Pancreas (tissue), 10 donors: ENCODE measurements around the gene GJD3. TPM values are rescaled to one million over a fixed set of nuclear protein-coding genes. Genes with fewer than 3 reads are reported as not detected.
A peak's percentile ranks its signal among the peaks of the same experiment; 100 is the strongest.

Source experiments
- ATAC-seq, 4 donors: fragments of 200-7000 bp; cut with Tn5 transposase; one replicate each; pipeline versions ENCODE4 v1.8.0 to v1.9.1; 2020; ENCODE audit warnings: mild to moderate bottlenecking in 4 of 4, moderate library complexity in 4 of 4
- DNase-seq, 6 donors: peaks; one replicate each; pipeline ENCODE4 v3.0.0-alpha.2; 2020
- FAIRE-seq: peaks from 2 replicates; lab custom pipeline; 2012; peaks lifted over from hg19 to GRCh38; lab: Jason Lieb, UNC
- H3K27ac ChIP-seq, 4 donors: fragments of 200-600 bp; sonication (generic); 1 replicate in 3 of 4; 2 replicates in 1 of 4; pipeline versions ENCODE4 v1.5.0 to v1.8.0; 2020
- H3K27me3 ChIP-seq, 4 donors: fragments of 200-600 bp; one replicate each; pipeline ENCODE4 v1.8.0; 2021
- H3K36me3 ChIP-seq, 3 donors: fragments of 200-600 bp; sonication (generic) in 1 of 3; one replicate each; pipeline versions ENCODE4 v1.5.0 to v1.8.0; 2020 to 2021
- H3K4me1 ChIP-seq, 3 donors: fragments of 200-600 bp; one replicate each; pipeline ENCODE4 v1.8.0; 2021
- H3K4me3 ChIP-seq, 4 donors: fragments of 200-600 bp; sonication (generic) in 2 of 4; one replicate each; pipeline versions ENCODE4 v1.5.0 to v1.8.0; 2020 to 2021
- H3K9me3 ChIP-seq, 4 donors: fragments of 200-600 bp; one replicate each; pipeline ENCODE4 v1.8.0; 2021
- CTCF ChIP-seq, 4 donors: fragments of 200-600 bp; sonication (generic) in 3 of 4; IDR thresholded peaks; one replicate each; pipeline versions ENCODE4 v1.5.0 to v1.8.0; 2021; ENCODE audit warnings: antibody characterized with exemption in 4 of 4
- whole genome bisulfite sequencing, 2 donors: extraction: QIAGEN DNeasy Blood & Tissue Kit; methylation state at CpG; one replicate each; pipeline ENCODE4 v1.1.7; 2013; 5-methylcytosine and 5-hydroxymethylcytosine counted together
- intact Hi-C, 3 donors: fragments of 100-400 bp; cut with DNase I; formaldehyde crosslinking; loops; one replicate each; pipeline versions ENCODE4 v1.11.1 to v1.14.2; 2022
- polyA plus RNA-seq, 2 donors: library from polyadenylated mRNA; stranded (reverse); fragments of 200-250 nt; gene quantifications; one replicate each; pipeline ENCODE4 v1.2.3, GENCODE V29; 2013
- total RNA-seq, 6 donors: library from RNA; stranded (reverse); fragmentation: NEBNext Ultra II Directional in 4 of 6; extraction: Animal tissue kit (Norgen Biotek cat#: 25700) in 4 of 6; gene quantifications; one replicate each; pipeline versions ENCODE4 v1.2.1 to v1.2.4, GENCODE V29; 2021 to 2023
- donor health status: healthy with polysubstance abuse.
- donor health status: DM: no; HTN: no; CAD: no; lungs with moderate emphysema.
- donor health status: DM: no; HTN: no; CAD: no.
- donor health status: control.
- donor health status: control.
- donor health status: Bipolar disorder and iron deficiency.
- donor health status: DM: yes; HTN: yes; CAD: no.
- donor health status: DM: no; HTN: no; CAD: no.
- donor health status: DM: no; HTN: no; CAD: no.
- donor health status: DM: yes; HTN: yes; CAD: no.

GJD3 gene
- total and polyA plus RNA-seq, 8 donors, result 0.09 to 0.67 (median 0.32) TPM; not detected in 2

- Histone ChIP-seq H3K4me1 (peaks cover 14 to 76% (median 24%) of the 10 kb centered on the region in 3 donors), H3K4me3 (no peak overlapping the region), H3K27ac (peak overlapping the region; percentile 17 to 80 (median 34)), H3K9me3 (no peaks in the 10 kb centered on the region), H3K36me3 (no peaks in the 10 kb centered on the region), H3K27me3 (no peaks in the 10 kb centered on the region)
- no peak for ATAC-seq
- peak in 1 of 6 donors; percentile 17 for DNase-seq
- intact Hi-C loops, result loop anchor here in 1 of 3 donors (5.0 kb wide), 1 partner anchor 33 kb away; no protein-coding TSS in a partner anchor
- TF ChIP-seq CTCF (IDR thresholded peaks at IDR 0.05), result no peak
- FAIRE-seq, result no peak
- WGBS, 2 donors, result 55 to 57% methylated on average over 7 of the region's 7 CpGs
These were observed 50.6 kb downstream of the GJD3 start for GRCh38 chr17:40313668-40314583.

Other genes starting within 250 kb of the GJD3 start
- 10 to 100 TPM; 21.0 to 44.6 (median 29.2) TPM for gene MSL1, start 242.8 kb downstream of the GJD3 start, total RNA-seq
- gene MSL1, start 242.8 kb downstream of the GJD3 start, polyA plus RNA-seq, result 100 to 1,000 TPM in 1 of 2 donors, 10 to 100 TPM in 1; 71.0 to 105 TPM
- 10 to 100 TPM; 31.3 to 46.2 (median 40.8) TPM for gene CASC3, start 224.2 kb downstream of the GJD3 start, total RNA-seq
- 10 to 100 TPM; 35.2 to 42.3 TPM for gene CASC3, start 224.2 kb downstream of the GJD3 start, polyA plus RNA-seq
- gene RAPGEFL1, start 187.3 kb downstream of the GJD3 start, total RNA-seq, result 1 to 10 TPM; 2.6 to 4.9 (median 4.2) TPM
- 10 to 100 TPM in 1 of 2 donors, 1 to 10 TPM in 1; 8.0 to 10.6 TPM for gene RAPGEFL1, start 187.3 kb downstream of the GJD3 start, polyA plus RNA-seq
- gene WIPF2, start 145.4 kb downstream of the GJD3 start, total RNA-seq, result 10 to 100 TPM; 11.8 to 21.7 (median 14.6) TPM
- gene WIPF2, start 145.4 kb downstream of the GJD3 start, polyA plus RNA-seq, result 1 to 10 TPM; 6.3 to 9.5 TPM
- gene CDC6, start 76.9 kb downstream of the GJD3 start, total RNA-seq, result 1 to 10 TPM in 5 of 6 donors, under 1 TPM in 1; 0.71 to 3.3 (median 2.0) TPM
- gene CDC6, start 76.9 kb downstream of the GJD3 start, polyA plus RNA-seq, result 1 to 10 TPM in 1 of 2 donors, under 1 TPM in 1; 0.75 to 1.1 TPM
- gene RARA, start 55.6 kb downstream of the GJD3 start, total RNA-seq, result 10 to 100 TPM in 3 of 6 donors, 1 to 10 TPM in 3; 6.8 to 19.7 (median 10.1) TPM
- gene RARA, start 55.6 kb downstream of the GJD3 start, polyA plus RNA-seq, result 10 to 100 TPM; 14.7 to 15.0 TPM
- 1 to 10 TPM in 3 of 6 donors, under 1 TPM in 3; 0.19 to 4.4 (median 1.2) TPM for gene TOP2A, start 53.2 kb upstream of the GJD3 start, total RNA-seq
- under 1 TPM; 0.42 to 0.76 TPM for gene TOP2A, start 53.2 kb upstream of the GJD3 start, polyA plus RNA-seq
- 100 to 1,000 TPM in 3 of 6 donors, 10 to 100 TPM in 3; 30.2 to 190 (median 80.4) TPM for gene IGFBP4, start 78.7 kb upstream of the GJD3 start, total RNA-seq
- gene IGFBP4, start 78.7 kb upstream of the GJD3 start, polyA plus RNA-seq, result 10 to 100 TPM; 58.7 to 72.3 TPM
- under 1 TPM in 2 of 6 donors, not detected in 4; 0.16 to 0.24 TPM for gene TNS4, start 136.9 kb upstream of the GJD3 start, total RNA-seq
- gene TNS4, start 136.9 kb upstream of the GJD3 start, polyA plus RNA-seq, result not detected
- gene CCR7, start 200.7 kb upstream of the GJD3 start, total RNA-seq, result under 1 TPM in 3 of 6 donors, not detected in 3; 0.09 to 0.82 (median 0.09) TPM
- under 1 TPM; 0.07 to 0.08 TPM for gene CCR7, start 200.7 kb upstream of the GJD3 start, polyA plus RNA-seq